ENCODE data around the gene CPXM2.

Gene CPXM2

DNA sequence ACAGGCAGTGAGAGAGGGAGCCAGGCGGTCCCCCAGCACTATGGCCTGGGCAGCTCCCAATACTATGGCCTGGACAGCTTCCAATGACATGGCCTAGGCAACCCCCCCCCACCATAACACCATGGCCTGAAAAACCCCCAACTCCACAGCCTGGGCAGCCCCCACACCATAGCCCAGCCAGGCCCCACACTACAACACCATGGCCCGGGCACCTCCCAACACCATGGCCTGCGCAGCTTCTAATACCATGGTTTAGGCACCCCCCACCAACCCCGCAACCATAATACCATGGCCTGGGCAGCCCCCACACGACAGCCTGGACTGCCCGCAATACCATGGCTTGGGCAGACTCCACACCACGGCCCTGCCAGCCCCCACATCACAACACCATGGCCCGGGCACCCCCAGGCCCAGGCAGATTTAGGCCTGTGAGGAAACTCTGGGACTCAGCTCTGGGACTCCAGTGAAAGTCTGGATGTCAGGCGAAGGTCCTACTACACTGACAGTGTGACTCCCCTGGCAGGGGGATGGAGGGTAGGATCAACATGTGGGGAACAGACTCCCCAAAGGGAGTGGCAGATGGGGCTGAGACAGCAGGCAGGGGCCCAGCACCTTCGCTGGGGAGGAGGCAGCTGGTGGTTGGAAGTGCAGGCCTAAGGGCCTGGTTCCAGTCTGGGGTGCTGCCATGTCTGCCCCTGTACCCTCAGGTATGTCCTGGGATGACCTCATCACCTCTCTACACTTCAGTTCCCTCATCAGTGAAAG is 8.7 kb downstream of the CPXM2 start:
- no peaks in the 10 kb centered on the region for H3K27me3 ChIP-seq (ENCODE audit: control insufficient read depth, insufficient read depth, low read length)
- no peaks in the 10 kb centered on the region for H3K36me3 ChIP-seq (ENCODE audit: control insufficient read depth, insufficient read depth, low read length)
- no peak overlapping the region for H3K4me3 ChIP-seq (ENCODE audit: low read depth, low read length)
- H3K4me1 ChIP-seq, result no peaks in the 10 kb centered on the region
- no peak overlapping the region for H3K27ac ChIP-seq
- no peak overlapping the region for H3K9ac ChIP-seq
- no peak overlapping the region for H3K4me2 ChIP-seq (ENCODE audit: low read length)
- no peaks in the 10 kb centered on the region for H3K79me2 ChIP-seq
- TF ChIP-seq, protein P1, sequence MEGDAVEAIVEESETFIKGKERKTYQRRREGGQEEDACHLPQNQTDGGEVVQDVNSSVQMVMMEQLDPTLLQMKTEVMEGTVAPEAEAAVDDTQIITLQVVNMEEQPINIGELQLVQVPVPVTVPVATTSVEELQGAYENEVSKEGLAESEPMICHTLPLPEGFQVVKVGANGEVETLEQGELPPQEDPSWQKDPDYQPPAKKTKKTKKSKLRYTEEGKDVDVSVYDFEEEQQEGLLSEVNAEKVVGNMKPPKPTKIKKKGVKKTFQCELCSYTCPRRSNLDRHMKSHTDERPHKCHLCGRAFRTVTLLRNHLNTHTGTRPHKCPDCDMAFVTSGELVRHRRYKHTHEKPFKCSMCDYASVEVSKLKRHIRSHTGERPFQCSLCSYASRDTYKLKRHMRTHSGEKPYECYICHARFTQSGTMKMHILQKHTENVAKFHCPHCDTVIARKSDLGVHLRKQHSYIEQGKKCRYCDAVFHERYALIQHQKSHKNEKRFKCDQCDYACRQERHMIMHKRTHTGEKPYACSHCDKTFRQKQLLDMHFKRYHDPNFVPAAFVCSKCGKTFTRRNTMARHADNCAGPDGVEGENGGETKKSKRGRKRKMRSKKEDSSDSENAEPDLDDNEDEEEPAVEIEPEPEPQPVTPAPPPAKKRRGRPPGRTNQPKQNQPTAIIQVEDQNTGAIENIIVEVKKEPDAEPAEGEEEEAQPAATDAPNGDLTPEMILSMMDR (IDR thresholded peaks at IDR 0.05), result no peak
- H3K9me3 ChIP-seq (ENCODE audit: control insufficient read depth, low read length), result no peaks in the 10 kb centered on the region
- H2AFZ ChIP-seq, result no peak overlapping the region

DNA sequence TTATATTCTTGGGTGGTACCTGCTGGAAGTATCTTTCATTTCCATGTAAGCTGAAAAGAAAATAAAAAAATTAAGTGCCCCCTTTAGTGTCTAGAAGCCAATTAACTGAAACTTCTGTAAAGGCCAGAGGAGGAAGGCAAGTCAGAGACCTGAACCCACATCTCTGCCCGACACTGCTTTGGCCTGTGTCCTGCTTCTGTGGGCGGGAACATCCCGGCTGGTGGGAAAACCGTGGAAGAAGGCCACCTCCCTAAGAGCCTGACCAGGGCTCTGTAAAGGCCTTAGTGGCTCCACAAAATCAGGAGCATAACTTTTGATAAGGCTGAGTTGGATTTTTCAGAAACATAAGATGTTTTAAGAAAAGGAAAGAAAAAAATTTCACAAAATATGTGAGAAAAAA is 9.4 kb downstream of the CPXM2 start:
- Histone ChIP-seq H2AFZ (no peak overlapping the region), H3K27me3 (ENCODE audit: control insufficient read depth, insufficient read depth, low read length) (no peaks in the 10 kb centered on the region), H3K9me3 (ENCODE audit: control insufficient read depth, low read length) (no peaks in the 10 kb centered on the region), H3K27ac (no peak overlapping the region), H3K36me3 (ENCODE audit: control insufficient read depth, insufficient read depth, low read length) (no peaks in the 10 kb centered on the region), H3K79me2 (no peaks in the 10 kb centered on the region), H3K4me1 (no peaks in the 10 kb centered on the region), H3K4me3 (ENCODE audit: low read depth, low read length) (no peak overlapping the region), H3K9ac (no peak overlapping the region), H3K4me2 (ENCODE audit: low read length) (no peak overlapping the region)
- TF ChIP-seq, protein P1 (IDR thresholded peaks at IDR 0.05), result no peak

DNA sequence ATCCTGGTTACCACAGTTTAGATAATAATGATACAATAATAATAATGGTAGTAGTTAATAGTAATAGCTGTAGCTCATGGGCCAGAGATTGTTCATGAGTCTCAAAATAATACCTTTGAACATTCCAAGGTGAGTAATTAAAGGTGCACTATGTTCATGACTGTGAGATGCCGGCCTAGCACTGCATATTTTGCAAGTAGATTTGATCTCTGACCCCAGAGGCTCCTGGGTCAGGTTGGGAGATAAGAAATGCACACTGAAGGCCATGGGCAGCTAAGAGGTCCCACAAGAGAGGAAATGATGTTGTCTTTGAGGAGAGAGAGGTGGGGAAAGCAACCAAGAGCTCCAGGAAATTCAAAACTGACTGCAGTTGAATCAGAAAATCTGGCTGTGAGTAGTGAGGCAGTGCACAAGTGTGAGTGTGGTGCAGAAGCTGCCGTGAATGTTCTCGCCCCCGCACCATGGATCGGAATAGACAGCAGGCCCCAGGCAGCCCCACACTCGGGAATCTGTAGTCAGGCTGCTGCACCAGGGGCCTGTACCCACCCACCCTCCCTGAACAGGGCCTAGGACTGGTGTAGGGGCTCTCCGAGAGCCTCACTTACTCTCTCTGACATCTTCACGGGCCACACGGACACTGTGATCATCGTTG is 11.9 kb downstream of the CPXM2 start:
- Histone ChIP-seq H3K4me1 (no peaks in the 10 kb centered on the region), H3K4me2 (ENCODE audit: low read length) (no peak overlapping the region), H3K79me2 (no peaks in the 10 kb centered on the region), H3K9ac (no peak overlapping the region), H3K27ac (no peak overlapping the region), H3K9me3 (ENCODE audit: control insufficient read depth, low read length) (no peaks in the 10 kb centered on the region), H3K4me3 (ENCODE audit: low read depth, low read length) (no peak overlapping the region), H2AFZ (no peak overlapping the region), H3K27me3 (ENCODE audit: control insufficient read depth, insufficient read depth, low read length) (no peaks in the 10 kb centered on the region), H3K36me3 (ENCODE audit: control insufficient read depth, insufficient read depth, low read length) (no peaks in the 10 kb centered on the region)
- TF ChIP-seq, protein P1 (IDR thresholded peaks at IDR 0.05), result no peak

DNA sequence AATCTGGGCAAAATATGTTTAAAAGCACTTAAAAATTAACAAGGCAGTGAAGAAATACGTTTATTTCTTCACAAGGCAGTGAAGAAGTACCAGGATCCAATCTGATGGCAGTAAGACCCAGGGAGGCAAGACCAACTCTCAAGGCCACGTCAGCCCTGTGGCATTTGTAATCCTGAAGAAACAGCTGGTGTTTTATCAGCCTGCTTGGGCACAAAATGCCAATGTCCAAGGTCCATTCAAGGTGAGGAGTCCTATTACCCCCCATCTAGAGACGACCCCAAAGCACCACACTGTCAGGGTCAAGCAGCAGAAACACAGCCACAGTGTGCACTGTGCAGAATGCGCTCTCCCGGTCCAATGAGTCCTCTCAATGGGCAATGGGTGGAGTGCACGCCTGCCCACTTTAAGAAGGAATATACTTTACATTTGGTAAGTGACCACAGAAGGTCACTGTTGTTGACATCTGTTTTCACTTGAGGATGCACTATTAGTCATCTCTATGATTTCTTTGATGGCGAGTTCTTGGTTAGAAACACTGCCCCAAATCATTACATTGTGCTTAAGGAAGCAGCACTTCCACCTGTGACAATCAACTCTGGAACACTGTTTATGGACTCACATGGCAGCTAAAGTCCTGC is 12.8 kb downstream of the CPXM2 start:
- Histone ChIP-seq H3K36me3 (ENCODE audit: control insufficient read depth, insufficient read depth, low read length) (no peaks in the 10 kb centered on the region), H3K9ac (no peak overlapping the region), H3K9me3 (ENCODE audit: control insufficient read depth, low read length) (no peaks in the 10 kb centered on the region), H3K79me2 (no peaks in the 10 kb centered on the region), H3K27me3 (ENCODE audit: control insufficient read depth, insufficient read depth, low read length) (no peaks in the 10 kb centered on the region), H3K4me2 (ENCODE audit: low read length) (no peak overlapping the region), H3K4me3 (ENCODE audit: low read depth, low read length) (no peak overlapping the region), H3K27ac (no peak overlapping the region), H2AFZ (no peak overlapping the region), H3K4me1 (no peaks in the 10 kb centered on the region)
- TF ChIP-seq, protein P1 (IDR thresholded peaks at IDR 0.05), result no peak

Data from parathyroid adenoma (tissue), 2 donors.